HG03060 (cell line): ENCODE measurements around the gene BAIAP2L2.

Source experiments
- ATAC-seq: cut with Tn5 transposase; IDR thresholded peaks from one replicate; pipeline ENCODE4 v1.9.1; 2021; ENCODE audit warnings: low read depth, moderate number of reproducible peaks; ENCODE audit not compliant: unreplicated experiment

Gene BAIAP2L2

GRCh38 chr22:38108561-38109319 lies 1.7 kb downstream of the BAIAP2L2 start:
- no peak for ATAC-seq

DNA sequence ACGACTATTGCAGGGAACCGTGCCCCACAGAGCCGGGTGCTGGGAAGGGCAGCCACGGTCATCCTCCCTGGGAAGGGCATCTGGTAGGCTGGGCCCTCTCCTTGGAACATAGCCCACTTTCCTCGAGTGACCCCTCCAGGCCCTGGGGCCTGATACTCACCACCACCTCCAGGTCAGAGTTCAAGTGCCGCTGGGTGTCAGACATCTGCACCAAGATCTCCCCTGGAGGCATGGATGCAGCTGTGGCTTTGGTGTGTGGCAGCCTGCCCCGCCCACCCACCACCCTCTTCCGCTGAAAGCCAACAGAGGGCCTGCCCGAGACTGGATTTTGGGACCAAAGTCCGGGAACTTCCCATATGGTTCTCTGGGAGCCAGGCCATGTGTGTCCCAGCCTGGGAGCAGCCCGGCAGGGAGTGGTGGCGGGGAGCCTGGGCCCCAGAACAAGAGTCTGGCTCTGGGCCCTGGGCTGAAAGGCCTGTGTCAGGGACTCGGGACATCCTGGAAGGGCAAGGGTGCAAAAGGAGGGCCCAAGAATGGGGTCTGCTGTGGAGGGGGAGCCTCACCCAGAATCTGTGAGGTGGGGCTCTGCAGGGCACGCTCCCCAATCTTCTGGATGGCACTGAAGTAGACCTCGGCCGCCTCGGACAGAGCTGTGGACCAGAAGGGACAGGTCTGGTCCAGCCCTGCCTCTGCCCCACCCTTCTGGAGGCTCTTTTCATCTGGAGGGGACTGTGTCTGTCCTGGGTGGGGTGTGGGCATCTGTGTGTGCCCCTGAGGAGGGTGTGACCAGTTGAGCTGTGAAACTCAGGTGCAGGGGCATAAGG lies 2.6 kb downstream of the BAIAP2L2 start:
- ATAC-seq, result no peak

GRCh38 chr22:38106814-38107578 lies 3.5 kb downstream of the BAIAP2L2 start:
- no peak for ATAC-seq

DNA sequence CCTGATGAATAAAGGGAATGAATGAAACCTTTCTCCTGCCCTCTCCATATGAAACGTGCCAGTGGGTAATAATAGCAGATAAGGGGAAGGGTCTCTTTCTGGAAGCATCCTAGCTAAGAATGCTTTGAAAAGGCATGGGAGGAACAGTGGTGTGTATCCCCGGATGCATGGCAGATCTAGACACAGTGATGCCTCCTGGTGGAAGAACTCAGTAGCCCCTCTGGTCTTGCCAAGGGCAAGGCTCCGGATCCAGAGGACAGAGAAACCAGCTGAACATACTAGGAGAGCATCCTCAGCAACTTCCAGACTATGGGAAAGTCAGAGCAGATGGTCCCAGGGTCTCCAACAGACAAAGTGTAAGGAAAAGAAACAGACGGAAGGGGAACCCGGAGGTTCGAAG lies 6.4 kb downstream of the BAIAP2L2 start:
- no peak for ATAC-seq

GRCh38 chr22:38103641-38104040 lies 6.8 kb downstream of the BAIAP2L2 start:
- no peak for ATAC-seq

GRCh38 chr22:38098410-38099249 lies 11.9 kb downstream of the BAIAP2L2 start:
- no peak for ATAC-seq

DNA sequence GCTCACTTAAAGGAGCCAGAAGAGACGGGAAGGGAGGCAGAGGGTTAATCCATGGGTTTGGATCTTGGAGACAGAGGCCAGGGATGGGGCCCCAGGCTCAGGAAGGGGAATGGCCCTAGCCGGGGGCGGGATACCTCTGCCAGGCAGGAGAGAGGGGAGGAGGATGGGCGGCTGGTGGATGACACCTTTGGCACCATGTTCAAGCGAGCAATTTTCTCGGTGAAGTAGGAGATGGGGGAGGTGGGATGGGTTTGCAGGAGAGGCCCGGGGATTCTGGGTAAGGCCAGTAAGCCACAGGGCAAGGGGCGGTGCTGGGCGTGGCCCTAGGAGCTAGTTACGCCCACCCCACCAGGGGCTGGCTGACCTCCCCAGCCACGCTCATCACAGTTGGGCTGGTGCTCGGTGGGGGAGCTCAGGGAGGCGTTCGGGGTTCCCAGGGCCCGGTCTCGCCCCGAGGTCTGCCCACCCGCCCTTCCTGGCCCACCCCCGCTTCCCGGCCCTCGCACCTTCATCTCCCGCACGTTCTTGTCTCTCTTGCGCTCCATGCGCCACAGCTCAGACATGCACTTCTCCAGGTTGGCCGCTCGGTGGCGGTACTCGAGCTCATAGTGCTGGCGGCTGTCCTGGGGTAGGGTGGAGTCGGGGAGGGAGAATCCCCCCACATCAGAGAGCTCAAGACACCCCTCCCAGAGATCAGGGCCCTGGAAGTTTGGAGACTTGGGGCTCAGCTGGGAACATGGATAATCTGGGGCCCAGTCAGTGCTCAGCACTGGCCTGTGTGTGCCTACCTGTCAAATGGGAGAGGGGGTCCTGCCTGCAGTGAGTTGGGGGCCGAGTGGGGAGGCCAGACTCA lies 12.7 kb downstream of the BAIAP2L2 start:
- ATAC-seq, result no peak

- ATAC-seq, result no peak
Observed at GRCh38 chr22:38097058-38097457, 13.4 kb downstream of the BAIAP2L2 start.

DNA sequence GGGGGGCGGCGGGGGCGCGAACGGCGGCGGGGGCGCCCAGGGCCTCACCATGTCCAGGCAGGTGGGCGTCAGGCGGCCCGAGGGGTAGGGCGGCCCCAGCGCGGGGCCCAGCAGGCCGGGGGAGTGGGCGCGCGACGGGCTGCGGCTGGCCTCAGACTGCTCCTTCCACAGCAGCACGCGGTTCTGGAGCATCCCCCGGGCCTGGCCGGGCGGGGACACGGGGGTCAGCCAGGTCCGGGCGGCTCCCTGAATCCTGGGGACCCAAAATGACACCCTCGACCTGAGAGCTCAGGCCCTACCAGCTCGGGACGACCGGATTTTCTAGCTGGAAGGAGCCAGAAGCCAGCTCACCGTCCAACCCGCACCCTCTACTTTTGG lies 21.0 kb downstream of the BAIAP2L2 start:
- no peak for ATAC-seq

- ATAC-seq, result no peak
Observed at GRCh38 chr22:38088629-38089473, 21.6 kb downstream of the BAIAP2L2 start.

DNA sequence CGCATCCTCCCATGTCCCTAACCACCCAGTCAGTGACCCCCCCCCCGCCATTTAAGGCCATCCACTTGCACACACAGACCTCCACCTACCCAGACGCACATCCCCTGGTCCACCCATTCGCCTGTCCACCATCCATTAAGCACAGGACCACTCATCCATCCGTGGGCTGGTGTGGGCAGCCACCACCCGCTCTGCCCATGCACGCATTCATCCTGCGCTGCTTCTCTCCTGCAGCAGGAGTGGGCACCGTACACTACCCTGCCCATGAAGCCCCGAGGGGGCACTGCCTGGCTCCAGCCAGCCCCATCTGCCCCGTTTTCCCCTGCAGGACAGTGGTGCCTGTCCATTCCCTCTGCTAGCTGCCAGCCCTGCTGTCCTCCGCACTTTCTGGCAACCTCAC lies 22.6 kb downstream of the BAIAP2L2 start:
- no peak for ATAC-seq

GRCh38 chr22:38086942-38087341 lies 23.5 kb downstream of the BAIAP2L2 start:
- no peak for ATAC-seq

DNA sequence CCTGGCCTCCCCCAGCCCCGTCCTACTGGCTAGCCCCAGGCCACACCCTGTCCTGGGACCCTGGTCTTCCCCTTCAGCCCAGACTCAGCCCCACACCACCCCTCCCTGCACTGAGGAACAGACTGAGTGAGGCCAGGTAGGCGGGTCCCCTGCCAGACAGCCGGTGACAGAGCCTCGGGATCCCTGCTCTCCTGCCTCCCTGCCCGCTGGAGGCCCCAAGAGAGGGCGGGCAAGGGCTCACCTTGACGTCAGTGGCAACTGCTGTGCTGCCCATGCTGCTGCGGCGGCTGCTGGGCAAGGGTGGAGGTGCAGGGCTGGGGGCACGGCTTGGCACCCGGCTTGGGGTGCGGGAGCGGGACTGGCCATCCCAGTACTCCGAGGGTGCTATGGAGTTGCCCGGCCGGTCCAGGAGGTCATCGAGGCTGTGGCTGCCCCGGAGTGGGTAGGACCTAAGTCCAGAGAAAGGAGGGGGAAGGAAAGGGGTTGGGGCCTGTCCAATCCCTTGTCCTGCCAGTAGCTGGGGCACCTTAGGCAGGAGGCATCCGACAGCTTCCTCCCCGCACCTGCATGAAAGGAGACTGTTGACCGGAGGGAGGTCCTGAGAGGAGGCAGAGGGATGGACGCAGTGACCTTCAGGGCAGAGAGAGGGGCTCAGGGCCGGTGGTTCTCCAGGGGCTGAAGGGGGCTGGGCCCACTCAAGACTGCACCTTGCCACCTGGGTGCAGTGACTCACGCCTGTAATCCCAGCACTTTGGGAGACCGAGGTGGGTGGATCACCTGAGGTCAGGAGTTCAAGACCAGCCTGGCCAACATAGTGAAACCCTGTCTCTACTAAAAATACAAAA lies 24.3 kb downstream of the BAIAP2L2 start:
- no peak for ATAC-seq

GRCh38 chr22:38085501-38085900 lies 25.0 kb downstream of the BAIAP2L2 start:
- ATAC-seq, result no peak

GRCh38 chr22:38085056-38085455 lies 25.4 kb downstream of the BAIAP2L2 start:
- ATAC-seq, result no peak

DNA sequence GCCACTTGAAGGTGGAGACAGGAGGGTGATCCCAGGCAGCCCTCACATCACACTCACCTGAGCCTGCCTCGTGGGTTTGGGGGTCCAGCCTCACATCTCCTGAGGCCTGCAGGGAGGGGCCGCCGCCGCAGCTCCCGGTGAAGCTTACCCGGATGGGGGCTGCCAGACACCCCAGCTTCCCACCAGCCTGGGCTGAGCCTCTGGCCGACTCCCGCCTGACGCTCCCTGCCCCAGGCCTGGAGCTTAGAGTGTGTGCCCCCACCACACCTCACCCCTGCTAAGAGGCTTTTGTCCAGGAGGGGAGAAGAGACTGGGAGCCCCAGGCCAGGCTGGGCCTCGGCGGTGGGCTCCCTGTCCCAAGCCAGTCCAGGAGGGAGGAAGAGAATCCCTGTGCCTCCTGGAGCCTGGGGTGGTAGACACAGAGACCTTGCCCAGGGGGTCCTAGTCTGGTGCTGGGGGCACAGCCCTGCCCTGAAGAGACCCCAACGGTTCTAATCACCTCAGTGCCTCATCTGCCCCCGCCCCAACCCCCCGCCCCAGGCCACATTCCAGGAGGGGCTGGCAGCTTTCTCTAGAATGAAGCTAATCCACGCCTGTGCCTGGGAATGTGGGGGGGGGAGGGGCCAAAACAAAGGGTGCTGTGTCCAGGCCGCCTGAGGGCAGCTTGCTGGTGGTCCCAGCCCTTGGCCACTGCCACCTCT lies 26.4 kb downstream of the BAIAP2L2 start, which contains the start of gene SLC16A8:
Gene SLC16A8 (minus strand): TSS at position 254 of the 701 bp plus-strand sequence. CDS start 1,311 bp downstream, outside the sequence.
- no peak for ATAC-seq
